NT2/D1 (cell line): ENCODE measurements around the gene KLF16.

Experiments
- SUZ12 ChIP-seq: IDR thresholded peaks from 2 replicates; pipeline ENCODE4 v1.6.1; 2011; ENCODE audit not compliant: insufficient read length, insufficient read depth; ENCODE audit errors: extremely low read depth
- YY1 ChIP-seq: IDR thresholded peaks from 2 replicates; pipeline ENCODE4 v1.6.1; 2011; ENCODE audit not compliant: insufficient read length, insufficient read depth
- ZNF274 ChIP-seq: IDR thresholded peaks from 2 replicates; pipeline ENCODE4 v1.6.1; 2011; ENCODE audit warnings: mild to moderate bottlenecking, low read depth, low read length

- TF ChIP-seq ZNF274 (no peak), YY1 (no peak), SUZ12 (no peak)
Observed at GRCh38 chr19:1849132-1849474, 14.3 kb downstream of the KLF16 start.
